H1 (cell line): Measurements from ENCODE around the gene DCHS1. TPM values are rescaled to one million over a fixed set of nuclear protein-coding genes. Genes with fewer than 3 reads are reported as not detected.

ENCODE experiments used
- CTCF ChIA-PET: fragments of 300-600 bp; sonication (Branson Sonifier 250); formaldehyde crosslinking; loops from one replicate; lab custom pipeline; 2021; ENCODE audit not compliant: partially characterized antibody; lab: Charles Lee
- POLR2A ChIA-PET: fragments of 300-600 bp; sonication (Branson Sonifier 250); formaldehyde crosslinking; loops from one replicate; lab custom pipeline; 2021; ENCODE audit warnings: inconsistent platforms; ENCODE audit not compliant: partially characterized antibody; lab: Charles Lee
- DNase-seq, 2 experiments: peaks; one replicate each; pipeline versions ENCODE4 v3.0.0 to v3.0.0-alpha.2; 2010 to 2022; ENCODE audit warnings: low spot score in 2 of 2, low read depth in 1 of 2, mixed read lengths in 1 of 2
- FAIRE-seq: peaks from 2 replicates; lab custom pipeline; 2011; peaks lifted over from hg19 to GRCh38; lab: Jason Lieb, UNC
- H2AFZ ChIP-seq: 2 replicates; pipeline ENCODE4 v1.8.1; 2012; ENCODE audit warnings: low read length, inconsistent platforms
- H2AK5ac ChIP-seq: 2 replicates; pipeline ENCODE4 v1.6.1; 2013; ENCODE audit warnings: low read depth, low read length
- H2BK120ac ChIP-seq: replicated peaks from 2 replicates; pipeline ENCODE3; 2013; ENCODE audit warnings: low read depth, low read length, inconsistent platforms
- H2BK12ac ChIP-seq: 2 replicates; pipeline ENCODE4 v1.6.1; 2013; ENCODE audit warnings: low read depth, low read length
- H2BK15ac ChIP-seq: 2 replicates; pipeline ENCODE4 v1.6.1; 2013; ENCODE audit warnings: low read length
- H2BK20ac ChIP-seq: 2 replicates; pipeline ENCODE4 v1.6.1; 2013; ENCODE audit warnings: low read length
- H2BK5ac ChIP-seq: 2 replicates; pipeline ENCODE4 v1.6.1; 2013; ENCODE audit warnings: low read depth, low read length
- H3K14ac ChIP-seq: 2 replicates; pipeline ENCODE4 v1.6.1; 2013; ENCODE audit warnings: inconsistent platforms; ENCODE audit not compliant: insufficient read length
- H3K18ac ChIP-seq: 2 replicates; pipeline ENCODE4 v1.6.1; 2013; ENCODE audit warnings: low read length; ENCODE audit errors: extremely low read depth
- H3K23ac ChIP-seq: 2 replicates; pipeline ENCODE4 v1.6.1; 2013; ENCODE audit warnings: inconsistent platforms; ENCODE audit not compliant: insufficient read length
- H3K23me2 ChIP-seq: 2 replicates; pipeline ENCODE4 v1.6.1; 2013; ENCODE audit warnings: low read depth, low read length
- H3K27ac ChIP-seq: 2 replicates; pipeline ENCODE4 v1.6.1; 2011; ENCODE audit warnings: low read depth, low read length, inconsistent platforms
- H3K27me3 ChIP-seq, 4 experiments: replicated peaks in 1 of 4; 1 replicate in 1 of 4; 2 replicates in 3 of 4; pipeline versions ENCODE4 v1.6.1 to v1.8.1; 2011 to 2013; ENCODE audit warnings: low read length in 3 of 4, mild to moderate bottlenecking in 3 of 4, inconsistent platforms in 2 of 4, mixed read lengths in 2 of 4, moderate library complexity in 1 of 4; ENCODE audit not compliant: control insufficient read depth in 3 of 4, insufficient read depth in 3 of 4; ENCODE audit errors: extremely low read depth in 1 of 4
- H3K36me3 ChIP-seq, 4 experiments: 2 replicates each; pipeline versions ENCODE4 v1.6.1 to v1.8.1; 2011 to 2013; ENCODE audit warnings: mild to moderate bottlenecking in 4 of 4, low read length in 3 of 4, moderate library complexity in 2 of 4, control low read depth in 1 of 4, inconsistent platforms in 1 of 4; ENCODE audit not compliant: insufficient read depth in 4 of 4, control insufficient read depth in 2 of 4
- H3K4ac ChIP-seq: replicated peaks from 2 replicates; pipeline ENCODE3; 2013; ENCODE audit warnings: low read length, low read depth, mixed read lengths, inconsistent platforms; ENCODE audit not compliant: insufficient read length
- H3K4me1 ChIP-seq, 4 experiments: replicated peaks in 1 of 4; 1 replicate in 1 of 4; 2 replicates in 3 of 4; pipeline versions ENCODE4 v1.6.1 to v1.8.1; 2011 to 2013; ENCODE audit warnings: low read length in 3 of 4, inconsistent platforms in 2 of 4, mixed read lengths in 1 of 4; ENCODE audit not compliant: insufficient read depth in 4 of 4, control insufficient read depth in 3 of 4
- H3K4me2 ChIP-seq, 2 experiments: 2 replicates each; pipeline versions ENCODE4 v1.6.1 to v1.8.1; 2011 to 2013; ENCODE audit warnings: low read depth in 2 of 2, low read length in 2 of 2, control low read depth in 1 of 2, inconsistent platforms in 1 of 2, mild to moderate bottlenecking in 1 of 2; ENCODE audit not compliant: insufficient read depth in 1 of 2
- H3K4me3 ChIP-seq, 4 experiments: fragments of 200-600, 300-600 bp in 1 of 4; sonication (generic), shearing (Covaris generic), sonication (Bioruptor Twin) in 1 of 4; 2 replicates each; pipeline versions ENCODE4 v1.5.1 to v1.8.1; 2011 to 2016; ENCODE audit warnings: low read length in 4 of 4, low read depth in 3 of 4, control low read depth in 2 of 4, inconsistent platforms in 2 of 4, mild to moderate bottlenecking in 2 of 4, mixed read lengths in 1 of 4, moderate library complexity in 1 of 4; ENCODE audit not compliant: insufficient read depth in 2 of 4; ENCODE audit errors: extremely low read depth in 1 of 4
- H3K56ac ChIP-seq: replicated peaks from 2 replicates; pipeline ENCODE3; 2013; ENCODE audit warnings: low read depth, mild to moderate bottlenecking, mixed read lengths, low read length, inconsistent platforms; ENCODE audit not compliant: insufficient read length
- H3K79me1 ChIP-seq: 2 replicates; pipeline ENCODE4 v1.6.1; 2013; ENCODE audit warnings: low read depth, low read length, control low read depth
- H3K79me2 ChIP-seq, 2 experiments: 2 replicates each; pipeline versions ENCODE4 v1.6.1 to v1.8.1; 2012 to 2013; ENCODE audit warnings: low read length in 2 of 2, mild to moderate bottlenecking in 2 of 2, inconsistent platforms in 1 of 2; ENCODE audit not compliant: insufficient read depth in 2 of 2, control insufficient read depth in 1 of 2
- H3K9ac ChIP-seq, 4 experiments: replicated peaks in 1 of 4; 1 replicate in 1 of 4; 2 replicates in 3 of 4; pipeline versions ENCODE4 v1.6.1 to v1.8.1; 2011 to 2013; ENCODE audit warnings: low read depth in 3 of 4, low read length in 3 of 4, control low read depth in 2 of 4, mild to moderate bottlenecking in 2 of 4, moderate library complexity in 2 of 4, inconsistent platforms in 1 of 4; ENCODE audit errors: extremely low read depth in 1 of 4
- H3K9me3 ChIP-seq, 2 experiments: 2 replicates each; pipeline versions ENCODE4 v1.6.1 to v1.8.1; 2012 to 2013; ENCODE audit warnings: mild to moderate bottlenecking in 2 of 2, moderate library complexity in 2 of 2, control low read depth in 1 of 2, inconsistent platforms in 1 of 2, low read depth in 1 of 2, low read length in 1 of 2, mixed read lengths in 1 of 2; ENCODE audit not compliant: insufficient read depth in 2 of 2
- H4K20me1 ChIP-seq, 2 experiments: replicated peaks in 1 of 2; 2 replicates each; pipeline versions ENCODE3 to v1.8.1; 2011 to 2013; ENCODE audit warnings: inconsistent platforms in 2 of 2, low read length in 2 of 2, mild to moderate bottlenecking in 1 of 2; ENCODE audit not compliant: insufficient read depth in 2 of 2, control insufficient read depth in 1 of 2
- H4K5ac ChIP-seq: 2 replicates; pipeline ENCODE4 v1.6.1; 2013; ENCODE audit warnings: low read length, low read depth, mixed read lengths, inconsistent platforms; ENCODE audit not compliant: insufficient read length
- H4K8ac ChIP-seq: 2 replicates; pipeline ENCODE4 v1.8.0; 2013; ENCODE audit warnings: mild to moderate bottlenecking, moderate library complexity, low read length, inconsistent platforms; ENCODE audit not compliant: insufficient read depth; ENCODE audit errors: extremely low read depth
- H4K91ac ChIP-seq: replicated peaks from 2 replicates; pipeline ENCODE3; 2013; ENCODE audit warnings: low read length, mixed read lengths, inconsistent platforms; ENCODE audit not compliant: insufficient read length
- BRCA1 ChIP-seq: IDR thresholded peaks from 2 replicates; pipeline ENCODE4 v1.6.1; 2012; ENCODE audit warnings: low read depth, low read length, improper control_type of control experiment
- CBX8 ChIP-seq: fragments of 300-800, 300-1000 bp; sonication (generic); IDR thresholded peaks from 2 replicates; pipeline ENCODE4 v1.7.1; 2016; ENCODE audit warnings: low read depth, low read length, borderline replicate concordance
- CHD1 ChIP-seq: IDR thresholded peaks from 2 replicates; pipeline ENCODE4 v1.6.1; 2012; ENCODE audit warnings: low read depth, low read length, improper control_type of control experiment
- CREB1 ChIP-seq: IDR thresholded peaks from 2 replicates; pipeline ENCODE4 v1.6.1; 2012; ENCODE audit warnings: inconsistent platforms
- E2F6 ChIP-seq: IDR thresholded peaks from 2 replicates; pipeline ENCODE4 v1.6.1; 2012; ENCODE audit warnings: inconsistent platforms
- FOSL1 ChIP-seq: IDR thresholded peaks from 2 replicates; pipeline ENCODE4 v1.6.1; 2011; ENCODE audit warnings: mild to moderate bottlenecking, low read depth, low read length, moderate library complexity; ENCODE audit not compliant: insufficient read depth
- GABPA ChIP-seq: IDR thresholded peaks from 2 replicates; pipeline ENCODE4 v1.6.1; 2011; ENCODE audit warnings: mild to moderate bottlenecking, low read length, moderate library complexity, borderline replicate concordance; ENCODE audit not compliant: insufficient read depth
- GTF2F1 ChIP-seq: IDR thresholded peaks from 2 replicates; pipeline ENCODE4 v1.6.1; 2012; ENCODE audit warnings: low read depth, low read length, improper control_type of control experiment, borderline replicate concordance
- RBBP5 ChIP-seq: IDR thresholded peaks from 2 replicates; pipeline ENCODE4 v1.7.1; 2012; ENCODE audit warnings: low read depth, mild to moderate bottlenecking, inconsistent platforms, low read length, moderate library complexity, borderline replicate concordance
- SP1 ChIP-seq: IDR thresholded peaks from 2 replicates; pipeline ENCODE4 v1.6.1; 2011; ENCODE audit warnings: low read depth, low read length
- TBP ChIP-seq: IDR thresholded peaks from 2 replicates; pipeline ENCODE4 v1.6.1; 2011; ENCODE audit warnings: low read depth, low read length, improper control_type of control experiment
- ZNF274 ChIP-seq: IDR thresholded peaks from 2 replicates; pipeline ENCODE4 v1.7.0; 2012; ENCODE audit warnings: low read length, borderline replicate concordance; ENCODE audit errors: extremely low read depth
- WGBS, 2 experiments: shearing (Covaris generic) in 1 of 2; methylation state at CpG; one replicate each; pipeline versions ENCODE4 v1.1.6 to v1.1.7; 2013 to 2015; ENCODE audit warnings: low lambda C conversion rate in 2 of 2, mixed read lengths in 2 of 2, inconsistent platforms in 1 of 2, low coverage in 1 of 2, missing lambda C conversion rate in 1 of 2; ENCODE audit not compliant: insufficient replicate concordance in 2 of 2, insufficient coverage in 1 of 2, insufficient read length in 1 of 2; ENCODE audit errors: extremely low coverage in 1 of 2, missing lambda C conversion rate in 1 of 2; 5-methylcytosine and 5-hydroxymethylcytosine counted together
- polyA plus RNA-seq, 7 experiments: library from polyadenylated mRNA; depleted of rRNA in 3 of 7; stranded (reverse) in 5 of 7; unstranded in 2 of 7; fragments of >200 nt in 5 of 7; fragments of 200-250 nt in 2 of 7; gene quantifications; 1 replicate in 5 of 7; 2 replicates in 1 of 7; 4 replicates in 1 of 7; pipeline versions ENCODE4 v1.2.1 to v1.2.3, GENCODE V29; 2011 to 2013; ENCODE audit warnings: missing spikeins in 2 of 7, mixed read lengths in 2 of 7
- total RNA-seq: library from RNA; stranded (reverse); fragmentation: NEBNext Ultra II Directional; extraction: Animal tissue kit (Norgen Biotek cat#: 25700); gene quantifications from 2 replicates; pipeline ENCODE4 v1.2.1, GENCODE V29; 2021
- TF ChIP-seq, protein P1 (sequence below): IDR thresholded peaks from 2 replicates; pipeline ENCODE4 v1.6.1; 2011; ENCODE audit warnings: low read length, improper control_type of control experiment

DCHS1 gene
- total and polyA plus RNA-seq, 2 of the 8 experiments (the other 6 are each of a cell fraction or from before 2014, with no cell fraction given) = 8.2 to 10.5 TPM

GRCh38 chr11:6583584-6583983 lies 72.0 kb downstream of the DCHS1 start:
- H4K8ac ChIP-seq = no peak overlapping the region
- H3K9me3 ChIP-seq = peaks cover 0 to 4% of the 10 kb centered on the region in 2 experiments; a peak in 1 of 4 replicates
- DNase-seq = no peak
- H2AK5ac ChIP-seq = no peak overlapping the region
- ChIA-PET CTCF (no interaction called here), POLR2A (no interaction called here)
- no peak overlapping the region for H3K56ac ChIP-seq
- H2AFZ ChIP-seq = no peak overlapping the region
- H3K27ac ChIP-seq = no peak overlapping the region
- H3K79me2 ChIP-seq = no peaks in the 10 kb centered on the region
- no peaks in the 10 kb centered on the region for H3K23me2 ChIP-seq
- no peak overlapping the region for H2BK20ac ChIP-seq
- no peak overlapping the region for H2BK5ac ChIP-seq
- H2BK12ac ChIP-seq = no peak overlapping the region
- FAIRE-seq = no peak
- H3K79me1 ChIP-seq = no peaks in the 10 kb centered on the region
- H3K4ac ChIP-seq = no peak overlapping the region
- no peak overlapping the region for H3K4me3 ChIP-seq
- H4K5ac ChIP-seq = no peak overlapping the region
- H3K23ac ChIP-seq = no peak overlapping the region
- H3K9ac ChIP-seq = no peak overlapping the region
- no peak overlapping the region for H2BK120ac ChIP-seq
- H3K27me3 ChIP-seq = no peaks in the 10 kb centered on the region
- H4K20me1 ChIP-seq = no peaks in the 10 kb centered on the region
- H3K14ac ChIP-seq = no peak overlapping the region
- H3K18ac ChIP-seq = no peak overlapping the region
- peaks cover 0 to 16% (median 10%) of the 10 kb centered on the region in 4 experiments; a peak in 5 of 7 replicates for H3K4me1 ChIP-seq
- H3K36me3 ChIP-seq = no peaks in the 10 kb centered on the region
- no peak overlapping the region for H4K91ac ChIP-seq
- whole genome bisulfite sequencing, 2 experiments = 83% methylated on average over 1 of the region's 1 CpG; no CpG with 5 or more reads in 1 of the 2 experiments
- H2BK15ac ChIP-seq = no peak overlapping the region
- no peak overlapping the region for H3K4me2 ChIP-seq
- no peak for TF ChIP-seq ZNF274
- TF ChIP-seq FOSL1 = no peak
- TF ChIP-seq GABPA = no peak
- TF ChIP-seq E2F6 = no peak
- TF ChIP-seq, protein P1, sequence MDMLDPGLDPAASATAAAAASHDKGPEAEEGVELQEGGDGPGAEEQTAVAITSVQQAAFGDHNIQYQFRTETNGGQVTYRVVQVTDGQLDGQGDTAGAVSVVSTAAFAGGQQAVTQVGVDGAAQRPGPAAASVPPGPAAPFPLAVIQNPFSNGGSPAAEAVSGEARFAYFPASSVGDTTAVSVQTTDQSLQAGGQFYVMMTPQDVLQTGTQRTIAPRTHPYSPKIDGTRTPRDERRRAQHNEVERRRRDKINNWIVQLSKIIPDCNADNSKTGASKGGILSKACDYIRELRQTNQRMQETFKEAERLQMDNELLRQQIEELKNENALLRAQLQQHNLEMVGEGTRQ = no peak
- TF ChIP-seq CHD1 = no peak
- no peak for TF ChIP-seq BRCA1
- TF ChIP-seq RBBP5 = no peak
- TF ChIP-seq CREB1 = no peak
- no peak for TF ChIP-seq CBX8
- TF ChIP-seq SP1 = no peak
- TF ChIP-seq TBP = no peak
- TF ChIP-seq GTF2F1 = no peak
